ENCODE measurements around the gene IL17RE.

- TF ChIP-seq CTCF (IDR thresholded peaks at IDR 0.05; ENCODE audit: extremely low read depth in 1 of 2, insufficient read depth in 1 of 2, low read depth in 1 of 2, low read length in 2 of 2) (no peak), EZH2 (IDR thresholded peaks at IDR 0.05; ENCODE audit: borderline replicate concordance, low read depth, low read length, severe bottlenecking) (no peak), GATA2 (IDR thresholded peaks at IDR 0.05; ENCODE audit: insufficient read depth, insufficient read length, low read depth, low read length) (no peak), POLR2A (IDR thresholded peaks at IDR 0.05; ENCODE audit: low read depth, low read length) (no peak)
These were observed 11.0 kb downstream of the IL17RE start for GRCh38 chr3:9913601-9914000.
